ENCODE data around the gene ASRGL1. TPM values are rescaled to one million over a fixed set of nuclear protein-coding genes. Genes with fewer than 3 reads are reported as not detected.

ASRGL1 gene
- total RNA-seq, 1 experiment from 2014 or later = 31.1 TPM

DNA sequence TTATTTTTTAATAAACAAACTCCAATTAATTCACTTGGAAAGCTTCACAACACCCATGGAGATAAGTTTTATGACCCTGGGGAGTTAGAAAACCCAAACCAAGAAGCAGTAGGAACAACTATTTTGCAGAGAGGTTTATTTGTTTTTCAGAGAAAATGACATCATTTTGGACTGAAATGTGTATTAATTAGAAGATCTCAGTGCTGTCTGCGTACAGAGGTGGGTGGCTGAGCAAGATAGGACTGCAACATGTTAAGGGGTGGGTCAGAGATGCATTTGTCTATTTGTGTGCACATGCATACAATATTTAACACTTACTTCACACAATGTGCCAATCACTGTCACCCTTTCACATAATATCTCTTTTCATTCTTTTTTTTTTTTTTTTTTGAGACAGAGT lies 82.7 kb downstream of the ASRGL1 start:
- no peak overlapping the region for H3K27ac ChIP-seq (ENCODE audit: insufficient read length, low read depth, low read length)
- H3K79me2 ChIP-seq (ENCODE audit: insufficient read depth, low read length) = no peaks in the 10 kb centered on the region
- H4K5ac ChIP-seq (ENCODE audit: insufficient read length, low read depth, low read length) = no peak overlapping the region
- H3K14ac ChIP-seq (ENCODE audit: insufficient read depth, low read length) = no peak overlapping the region
- Mint-ChIP-seq H3K36me3 (ENCODE audit: insufficient read depth in 1 of 3, low read depth in 3 of 3) (no peaks in the 10 kb centered on the region), H3K27ac (no peak overlapping the region), H3K9me3 (no peaks in the 10 kb centered on the region), H3K27me3 (ENCODE audit: low read depth) (peaks cover 60% of the 10 kb centered on the region), H3K4me3 (no peak overlapping the region), H3K4me1 (peaks cover 9 to 18% of the 10 kb centered on the region in 2 experiments)
- H3K79me1 ChIP-seq (ENCODE audit: insufficient read depth, low read depth, low read length, poor library complexity, severe bottlenecking) = no peaks in the 10 kb centered on the region
- H3K9me3 ChIP-seq (ENCODE audit: control insufficient read depth, low read depth, low read length) = no peaks in the 10 kb centered on the region
- H3K4me1 ChIP-seq (ENCODE audit: insufficient read depth, low read length) = no peaks in the 10 kb centered on the region
- H3K56ac ChIP-seq (ENCODE audit: insufficient read length, low read depth, low read length) = no peak overlapping the region
- no peak overlapping the region for H4K8ac ChIP-seq (replicated peaks; ENCODE audit: insufficient read length, low read depth, low read length)
- H2AK5ac ChIP-seq (ENCODE audit: insufficient read length, low read length) = no peak overlapping the region
- H2BK20ac ChIP-seq (ENCODE audit: low read depth, low read length, poor library complexity, severe bottlenecking) = no peak overlapping the region
- no CpG with 5 or more reads among the region's 1 CpG for WGBS (ENCODE audit: extremely low coverage, insufficient read length, low lambda C conversion rate)
- no peak overlapping the region for H4K91ac ChIP-seq (ENCODE audit: insufficient read length, low read depth, low read length)
- no peak overlapping the region for H3K9ac ChIP-seq (ENCODE audit: extremely low read depth, insufficient read length, low read length)
- H3K18ac ChIP-seq (ENCODE audit: insufficient read length, low read depth, low read length) = no peak overlapping the region
- H3T11ph ChIP-seq (ENCODE audit: low read length) = no peak overlapping the region
- H3K27me3 ChIP-seq (ENCODE audit: insufficient read depth, low read length) = peaks cover 2% of the 10 kb centered on the region; the same call in 1 of the 2 replicates
- no peak overlapping the region for H3K4me2 ChIP-seq (ENCODE audit: insufficient read depth, insufficient read length, low read length)
- no peak overlapping the region for H2BK5ac ChIP-seq (ENCODE audit: insufficient read length, low read length)
- H2AFZ ChIP-seq (ENCODE audit: low read length) = no peak overlapping the region
- H3K23ac ChIP-seq (ENCODE audit: insufficient read length, low read depth, low read length) = no peak overlapping the region
- DNase-seq = no peak
- no peak overlapping the region for H2BK15ac ChIP-seq (ENCODE audit: low read depth, low read length)
- no peak overlapping the region for H2BK12ac ChIP-seq (ENCODE audit: insufficient read length, low read depth, low read length)
- no peaks in the 10 kb centered on the region for H4K20me1 ChIP-seq (ENCODE audit: control insufficient read depth, insufficient read depth, insufficient read length)
- no peak overlapping the region for H2BK120ac ChIP-seq (ENCODE audit: low read depth, low read length, poor library complexity, severe bottlenecking)
- H3K4ac ChIP-seq (ENCODE audit: low read depth, low read length) = no peak overlapping the region
- TF ChIP-seq, protein P1, sequence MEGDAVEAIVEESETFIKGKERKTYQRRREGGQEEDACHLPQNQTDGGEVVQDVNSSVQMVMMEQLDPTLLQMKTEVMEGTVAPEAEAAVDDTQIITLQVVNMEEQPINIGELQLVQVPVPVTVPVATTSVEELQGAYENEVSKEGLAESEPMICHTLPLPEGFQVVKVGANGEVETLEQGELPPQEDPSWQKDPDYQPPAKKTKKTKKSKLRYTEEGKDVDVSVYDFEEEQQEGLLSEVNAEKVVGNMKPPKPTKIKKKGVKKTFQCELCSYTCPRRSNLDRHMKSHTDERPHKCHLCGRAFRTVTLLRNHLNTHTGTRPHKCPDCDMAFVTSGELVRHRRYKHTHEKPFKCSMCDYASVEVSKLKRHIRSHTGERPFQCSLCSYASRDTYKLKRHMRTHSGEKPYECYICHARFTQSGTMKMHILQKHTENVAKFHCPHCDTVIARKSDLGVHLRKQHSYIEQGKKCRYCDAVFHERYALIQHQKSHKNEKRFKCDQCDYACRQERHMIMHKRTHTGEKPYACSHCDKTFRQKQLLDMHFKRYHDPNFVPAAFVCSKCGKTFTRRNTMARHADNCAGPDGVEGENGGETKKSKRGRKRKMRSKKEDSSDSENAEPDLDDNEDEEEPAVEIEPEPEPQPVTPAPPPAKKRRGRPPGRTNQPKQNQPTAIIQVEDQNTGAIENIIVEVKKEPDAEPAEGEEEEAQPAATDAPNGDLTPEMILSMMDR (conservative IDR thresholded peaks at IDR 0.05) = no peak
- H3K23me2 ChIP-seq (ENCODE audit: insufficient read length, low read depth, low read length, poor library complexity, severe bottlenecking) = no peaks in the 10 kb centered on the region
